IMR-90 (cell line): Measurements from ENCODE around the gene RAB28. TPM values are rescaled to one million over a fixed set of nuclear protein-coding genes. Genes with fewer than 3 reads are reported as not detected.

Experiments used
- ATAC-seq: fragments of 200-7000 bp; cut with Tn5 transposase; 2 replicates; pipeline ENCODE4 v1.9.1; 2020; ENCODE audit warnings: low read depth, mild to moderate bottlenecking, moderate library complexity
- BruUV-seq: library from RNA; stranded (reverse); fragments of 400-500 nt; replicated peaks from 2 replicates; lab custom pipeline; 2021; lab: Mats Ljungman, UMichigan
- CTCF ChIA-PET: fragments of 300-600 bp; formaldehyde crosslinking; extraction: SDS; loops from one replicate; lab custom pipeline; 2021; ENCODE audit warnings: antibody characterized with exemption; lab: Yijun Ruan, JAX
- POLR2A ChIA-PET: fragments of 300-600 bp; sonication (Branson Sonifier 250); formaldehyde crosslinking; loops from one replicate; lab custom pipeline; 2022; ENCODE audit warnings: antibody characterized with exemption; ENCODE audit not compliant: unreplicated experiment; lab: Charles Lee
- DNase-seq: peaks from one replicate; pipeline ENCODE4 v3.0.0; 2013
- H2AFZ ChIP-seq: replicated peaks from 2 replicates; pipeline ENCODE3; 2013; ENCODE audit warnings: low read length, mild to moderate bottlenecking; ENCODE audit not compliant: poor library complexity
- H2AK5ac ChIP-seq: 2 replicates; pipeline ENCODE4 v1.6.1; 2013; ENCODE audit warnings: low read depth, low read length, inconsistent platforms
- H2AK9ac ChIP-seq: replicated peaks from 2 replicates; pipeline ENCODE3; 2013; ENCODE audit warnings: mild to moderate bottlenecking, low read depth, low read length, moderate library complexity; ENCODE audit not compliant: poor library complexity
- H2BK120ac ChIP-seq: 2 replicates; pipeline ENCODE4 v1.6.1; 2013; ENCODE audit warnings: low read depth, low read length, inconsistent platforms
- H2BK15ac ChIP-seq: 3 replicates; pipeline ENCODE4 v1.6.1; 2013; ENCODE audit warnings: low read depth, low read length, inconsistent platforms
- H2BK20ac ChIP-seq: 2 replicates; pipeline ENCODE4 v1.6.1; 2013; ENCODE audit warnings: low read depth, mild to moderate bottlenecking, inconsistent platforms, low read length, moderate library complexity
- H2BK5ac ChIP-seq: 2 replicates; pipeline ENCODE4 v1.6.1; 2013; ENCODE audit warnings: mild to moderate bottlenecking, low read depth, low read length, inconsistent platforms; ENCODE audit not compliant: poor library complexity, severe bottlenecking
- H3K14ac ChIP-seq: replicated peaks from 2 replicates; pipeline ENCODE4 v1.6.1; 2013; ENCODE audit warnings: low read depth, low read length, inconsistent platforms
- H3K18ac ChIP-seq: 2 replicates; pipeline ENCODE4 v1.6.1; 2013; ENCODE audit warnings: low read depth, low read length, control low read depth
- H3K23ac ChIP-seq: 2 replicates; pipeline ENCODE4 v1.6.1; 2013; ENCODE audit warnings: low read depth, low read length, inconsistent platforms
- H3K27ac ChIP-seq: 2 replicates; pipeline ENCODE4 v1.5.1; 2013; ENCODE audit warnings: mild to moderate bottlenecking, control low read depth, low read length; ENCODE audit not compliant: insufficient read depth
- H3K27me3 ChIP-seq: 2 replicates; pipeline ENCODE4 v1.6.1; 2013; ENCODE audit warnings: low read length; ENCODE audit not compliant: control insufficient read depth, insufficient read depth
- H3K36me3 ChIP-seq: 2 replicates; pipeline ENCODE4 v1.6.1; 2013; ENCODE audit warnings: low read length, mixed read lengths; ENCODE audit not compliant: control insufficient read depth, insufficient read depth
- H3K4ac ChIP-seq: 2 replicates; pipeline ENCODE4 v1.6.1; 2013; ENCODE audit warnings: low read depth, low read length, inconsistent platforms
- H3K4me1 ChIP-seq: 2 replicates; pipeline ENCODE4 v1.6.1; 2013; ENCODE audit warnings: low read length, mixed read lengths; ENCODE audit not compliant: control insufficient read depth, insufficient read depth
- H3K4me2 ChIP-seq: 2 replicates; pipeline ENCODE4 v1.6.1; 2013; ENCODE audit warnings: low read depth, mild to moderate bottlenecking, control low read depth, low read length, moderate library complexity
- H3K4me3 ChIP-seq: 2 replicates; pipeline ENCODE4 v1.5.1; 2013; ENCODE audit warnings: low read depth, mild to moderate bottlenecking, control low read depth, low read length, moderate library complexity; ENCODE audit not compliant: insufficient read depth
- H3K56ac ChIP-seq: 2 replicates; pipeline ENCODE4 v1.6.1; 2013; ENCODE audit warnings: low read length, inconsistent platforms; ENCODE audit not compliant: insufficient read depth; ENCODE audit errors: extremely low read depth
- H3K79me1 ChIP-seq, 2 experiments: 2 replicates each; pipeline ENCODE4 v1.6.1; 2013; ENCODE audit warnings: low read length in 2 of 2, inconsistent platforms in 1 of 2, low read depth in 1 of 2
- H3K9ac ChIP-seq: 2 replicates; pipeline ENCODE4 v1.6.1; 2013; ENCODE audit warnings: low read depth, low read length, control low read depth
- H3K9me1 ChIP-seq: 2 replicates; pipeline ENCODE4 v1.6.1; 2013; ENCODE audit warnings: low read length, inconsistent platforms; ENCODE audit not compliant: insufficient read depth
- H3K9me3 ChIP-seq: 2 replicates; pipeline ENCODE4 v1.6.1; 2013; ENCODE audit warnings: low read length; ENCODE audit not compliant: control insufficient read depth, insufficient read depth
- H4K20me1 ChIP-seq: 2 replicates; pipeline ENCODE4 v1.6.1; 2013; ENCODE audit warnings: low read length, inconsistent platforms; ENCODE audit not compliant: insufficient read depth
- H4K5ac ChIP-seq: 2 replicates; pipeline ENCODE4 v1.6.1; 2013; ENCODE audit warnings: mild to moderate bottlenecking, low read depth, low read length, control low read depth
- H4K8ac ChIP-seq, 2 experiments: 2 replicates each; pipeline ENCODE4 v1.6.1; 2013; ENCODE audit warnings: low read depth in 2 of 2, low read length in 2 of 2, control low read depth in 1 of 2, inconsistent platforms in 1 of 2
- H4K91ac ChIP-seq: 2 replicates; pipeline ENCODE4 v1.6.1; 2013; ENCODE audit warnings: low read depth, low read length, inconsistent platforms; ENCODE audit not compliant: insufficient read depth
- BHLHE40 ChIP-seq: fragments of 150-350 bp; IDR thresholded peaks from 2 replicates; pipeline ENCODE4 v1.6.1; 2016; ENCODE audit warnings: mild to moderate bottlenecking, low read depth, low read length
- CEBPB ChIP-seq: IDR thresholded peaks from 2 replicates; pipeline ENCODE4 v1.6.1; 2012; ENCODE audit warnings: low read depth, low read length, improper control_type of control experiment
- CHD1 ChIP-seq: IDR thresholded peaks from 2 replicates; pipeline ENCODE4 v1.6.1; 2012; ENCODE audit warnings: low read depth, low read length, improper control_type of control experiment
- FOS ChIP-seq: fragments of 150-350 bp; IDR thresholded peaks from 2 replicates; pipeline ENCODE4 v1.6.1; 2016; ENCODE audit warnings: low read depth, low read length
- MAFK ChIP-seq: IDR thresholded peaks from 2 replicates; pipeline ENCODE4 v1.6.1; 2012; ENCODE audit warnings: low read depth, low read length, improper control_type of control experiment
- MAZ ChIP-seq: IDR thresholded peaks from 2 replicates; pipeline ENCODE4 v1.6.1; 2012; ENCODE audit warnings: low read depth, mild to moderate bottlenecking, low read length, improper control_type of control experiment, moderate library complexity, borderline replicate concordance
- MXI1 ChIP-seq: IDR thresholded peaks from 2 replicates; pipeline ENCODE4 v1.6.1; 2012; ENCODE audit warnings: low read depth, mild to moderate bottlenecking, low read length, moderate library complexity, borderline replicate concordance
- NFE2L2 ChIP-seq: fragments of 150-350 bp; IDR thresholded peaks from 2 replicates; pipeline ENCODE4 v1.6.1; 2016; ENCODE audit warnings: low read depth, mild to moderate bottlenecking, low read length
- POLR2A ChIP-seq: IDR thresholded peaks from 2 replicates; pipeline ENCODE4 v1.6.1; 2012; ENCODE audit warnings: mild to moderate bottlenecking, low read depth, low read length
- RAD21 ChIP-seq: IDR thresholded peaks from 2 replicates; pipeline ENCODE4 v1.6.1; 2012; ENCODE audit warnings: low read length, improper control_type of control experiment
- RCOR1 ChIP-seq: IDR thresholded peaks from 2 replicates; pipeline ENCODE4 v1.6.1; 2012; ENCODE audit warnings: mild to moderate bottlenecking, low read length, improper control_type of control experiment; ENCODE audit not compliant: insufficient replicate concordance
- RFX5 ChIP-seq: IDR thresholded peaks from 2 replicates; pipeline ENCODE4 v1.8.0; 2012; ENCODE audit warnings: low read depth, mild to moderate bottlenecking, low read length, moderate library complexity
- SMC3 ChIP-seq: fragments of 150-350 bp; IDR thresholded peaks from 2 replicates; pipeline ENCODE4 v1.6.1; 2016; ENCODE audit warnings: low read depth, mild to moderate bottlenecking, antibody characterized with exemption, low read length, moderate library complexity
- USF2 ChIP-seq: fragments of 150-350 bp; IDR thresholded peaks from 2 replicates; pipeline ENCODE4 v1.6.1; 2017; ENCODE audit warnings: mild to moderate bottlenecking, antibody characterized with exemption, low read length, low read depth
- WGBS, 2 experiments: methylation state at CpG; one replicate each; pipeline versions ENCODE4 v1.1.5 to v1.1.7; 2013; ENCODE audit warnings: missing lambda C conversion rate in 2 of 2; ENCODE audit not compliant: insufficient read length in 1 of 2; ENCODE audit errors: extremely low coverage in 2 of 2; 5-methylcytosine and 5-hydroxymethylcytosine counted together
- dilution Hi-C: fragments of 300-500 bp; cut with HindIII; formaldehyde crosslinking; loops from one replicate; pipeline ENCODE4 v1.14.3; 2018; ENCODE audit warnings: low sequenced_read_pairs; ENCODE audit not compliant: unreplicated experiment
- in situ Hi-C: fragments of 300-500 bp; cut with MboI; formaldehyde crosslinking; loops from 3 replicates; pipeline ENCODE4 v1.14.3; 2019; ENCODE audit warnings: low sequenced_read_pairs, inconsistent platforms, mixed read lengths
- intact Hi-C: fragments of 100-400 bp; cut with micrococcal nuclease; formaldehyde crosslinking; loops from 2 replicates; pipeline ENCODE4 v1.10.0; 2022
- polyA plus RNA-seq, 3 experiments: library from polyadenylated mRNA; depleted of rRNA; stranded (reverse); fragments of >200 nt; gene quantifications; 2 replicates each; pipeline ENCODE4 v1.2.3, GENCODE V29; 2012; ENCODE audit warnings: low replicate concordance in 1 of 3
- total RNA-seq: library from RNA; depleted of rRNA; stranded (reverse); fragments of >200 nt; gene quantifications from 2 replicates; pipeline ENCODE4 v1.2.3, GENCODE V29; 2012
- TF ChIP-seq, protein P1 (sequence below): conservative IDR thresholded peaks from 2 replicates; pipeline ENCODE4 v1.5.1; 2012; ENCODE audit warnings: mild to moderate bottlenecking, low read depth, low read length, improper control_type of control experiment
- TF ChIP-seq, protein P2 (sequence below): fragments of 150-350 bp; IDR thresholded peaks from 2 replicates; pipeline ENCODE4 v1.6.1; 2016; ENCODE audit warnings: low read depth, mild to moderate bottlenecking, low read length, moderate library complexity, borderline replicate concordance

RAB28 gene
- total and polyA plus RNA-seq, 2 of the 4 experiments (the other 2 are of a cell fraction), result 7.5 to 10.8 TPM

DNA sequence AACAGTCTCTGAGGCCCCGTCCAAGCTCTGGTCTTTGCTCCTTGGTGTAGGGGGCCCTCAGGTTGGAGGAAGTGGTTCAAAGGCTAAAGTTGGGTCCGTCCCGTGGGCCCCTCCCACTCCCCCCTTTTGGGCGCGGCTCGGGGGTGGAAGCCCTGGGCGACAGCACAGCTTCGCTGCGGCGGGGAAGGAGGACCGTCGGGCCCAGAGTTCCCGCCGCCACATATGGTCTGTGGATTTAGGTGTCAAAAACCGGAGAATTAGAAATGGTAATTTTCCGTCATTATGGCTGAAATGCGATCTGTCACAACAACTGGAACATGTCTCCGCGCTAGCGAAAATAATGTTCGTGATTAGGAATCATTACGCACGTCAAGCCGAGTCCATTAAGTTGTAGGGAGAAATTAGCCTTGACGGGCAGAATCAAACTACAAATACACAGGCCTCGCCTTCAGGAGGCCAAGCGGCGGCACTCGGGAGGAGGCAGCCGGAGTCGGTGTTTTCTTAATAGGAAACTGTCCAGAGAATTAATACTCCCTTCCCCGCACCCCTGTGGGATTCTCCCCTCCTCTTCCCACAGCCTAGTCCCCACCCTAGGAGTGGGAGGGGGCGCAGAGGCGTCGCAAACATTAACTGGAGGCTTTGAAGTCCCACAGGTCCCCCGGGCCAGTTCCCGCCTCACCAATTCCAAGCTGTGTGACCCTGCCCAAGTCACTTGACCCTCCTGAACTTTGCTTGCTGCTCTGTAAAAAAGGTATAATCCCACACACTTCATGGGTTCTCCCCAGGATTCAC is 45.2 kb upstream of the RAB28 start:
- H3K9ac ChIP-seq, result no peak overlapping the region
- no peaks in the 10 kb centered on the region for H3K36me3 ChIP-seq
- no peak overlapping the region for H3K27ac ChIP-seq
- no peak overlapping the region for H3K18ac ChIP-seq
- H4K20me1 ChIP-seq, result no peaks in the 10 kb centered on the region; the same call in 1 of the 2 replicates
- H3K9me3 ChIP-seq, result peaks cover 11% of the 10 kb centered on the region
- no peak overlapping the region for H3K4me3 ChIP-seq
- no peaks in the 10 kb centered on the region for H3K4me1 ChIP-seq
- H2BK5ac ChIP-seq, result no peak overlapping the region
- no peak overlapping the region for H3K56ac ChIP-seq
- no peak overlapping the region for H4K8ac ChIP-seq
- TF ChIP-seq BHLHE40, result no peak
- TF ChIP-seq RAD21, result no peak
- no peak for TF ChIP-seq MAZ
- no peak for TF ChIP-seq POLR2A
- TF ChIP-seq MXI1, result no peak
- TF ChIP-seq RFX5, result no peak
- no peak for TF ChIP-seq SMC3
- TF ChIP-seq CHD1, result no peak
- TF ChIP-seq FOS, result no peak
- TF ChIP-seq, protein P1, sequence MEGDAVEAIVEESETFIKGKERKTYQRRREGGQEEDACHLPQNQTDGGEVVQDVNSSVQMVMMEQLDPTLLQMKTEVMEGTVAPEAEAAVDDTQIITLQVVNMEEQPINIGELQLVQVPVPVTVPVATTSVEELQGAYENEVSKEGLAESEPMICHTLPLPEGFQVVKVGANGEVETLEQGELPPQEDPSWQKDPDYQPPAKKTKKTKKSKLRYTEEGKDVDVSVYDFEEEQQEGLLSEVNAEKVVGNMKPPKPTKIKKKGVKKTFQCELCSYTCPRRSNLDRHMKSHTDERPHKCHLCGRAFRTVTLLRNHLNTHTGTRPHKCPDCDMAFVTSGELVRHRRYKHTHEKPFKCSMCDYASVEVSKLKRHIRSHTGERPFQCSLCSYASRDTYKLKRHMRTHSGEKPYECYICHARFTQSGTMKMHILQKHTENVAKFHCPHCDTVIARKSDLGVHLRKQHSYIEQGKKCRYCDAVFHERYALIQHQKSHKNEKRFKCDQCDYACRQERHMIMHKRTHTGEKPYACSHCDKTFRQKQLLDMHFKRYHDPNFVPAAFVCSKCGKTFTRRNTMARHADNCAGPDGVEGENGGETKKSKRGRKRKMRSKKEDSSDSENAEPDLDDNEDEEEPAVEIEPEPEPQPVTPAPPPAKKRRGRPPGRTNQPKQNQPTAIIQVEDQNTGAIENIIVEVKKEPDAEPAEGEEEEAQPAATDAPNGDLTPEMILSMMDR, result no peak
- no peak for TF ChIP-seq NFE2L2
- no peak for TF ChIP-seq MAFK
- no peak for TF ChIP-seq USF2
- TF ChIP-seq CEBPB, result no peak
- TF ChIP-seq, protein P2, sequence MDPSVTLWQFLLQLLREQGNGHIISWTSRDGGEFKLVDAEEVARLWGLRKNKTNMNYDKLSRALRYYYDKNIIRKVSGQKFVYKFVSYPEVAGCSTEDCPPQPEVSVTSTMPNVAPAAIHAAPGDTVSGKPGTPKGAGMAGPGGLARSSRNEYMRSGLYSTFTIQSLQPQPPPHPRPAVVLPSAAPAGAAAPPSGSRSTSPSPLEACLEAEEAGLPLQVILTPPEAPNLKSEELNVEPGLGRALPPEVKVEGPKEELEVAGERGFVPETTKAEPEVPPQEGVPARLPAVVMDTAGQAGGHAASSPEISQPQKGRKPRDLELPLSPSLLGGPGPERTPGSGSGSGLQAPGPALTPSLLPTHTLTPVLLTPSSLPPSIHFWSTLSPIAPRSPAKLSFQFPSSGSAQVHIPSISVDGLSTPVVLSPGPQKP, result no peak
- TF ChIP-seq RCOR1, result no peak
- no peak overlapping the region for H3K14ac ChIP-seq
- H2AK9ac ChIP-seq, result no peak overlapping the region
- H2BK20ac ChIP-seq, result no peak overlapping the region
- H2BK15ac ChIP-seq, result no peak overlapping the region
- no TSS peak for BruUV-seq
- ChIA-PET POLR2A (no interaction called here), CTCF (no interaction called here)
- H2AFZ ChIP-seq, result no peak overlapping the region
- H2AK5ac ChIP-seq, result no peak overlapping the region
- H3K27me3 ChIP-seq, result peaks cover 95% of the 10 kb centered on the region
- no peaks in the 10 kb centered on the region for H3K9me1 ChIP-seq
- in situ Hi-C loops, result no loop called here
- DNase-seq (no peak), ATAC-seq (no peak)
- intact Hi-C loops, result no loop called here
- H3K23ac ChIP-seq, result no peak overlapping the region
- H3K4ac ChIP-seq, result no peak overlapping the region
- dilution Hi-C loops, result no loop called here
- H4K91ac ChIP-seq, result no peak overlapping the region
- H3K4me2 ChIP-seq, result no peak overlapping the region
- H3K79me1 ChIP-seq, result no peaks in the 10 kb centered on the region
- no peak overlapping the region for H2BK120ac ChIP-seq
- WGBS, 2 experiments, result 11% methylated on average over 6 of the region's 37 CpGs; no CpG with 5 or more reads in 1 of the 2 experiments
- H4K5ac ChIP-seq, result no peak overlapping the region
